HG03558 (cell line): ENCODE measurements around the gene NFATC4.
"Not testable (repeated sequence)": the region's sequence is repeated elsewhere in the genome, so short reads cannot be mapped to it uniquely, and the experiment has no call there.

ENCODE experiments used
- ATAC-seq: cut with Tn5 transposase; IDR thresholded peaks from one replicate; pipeline ENCODE4 v1.9.1; 2021; ENCODE audit warnings: moderate number of reproducible peaks; ENCODE audit not compliant: unreplicated experiment; ENCODE audit errors: extremely low read depth

Gene NFATC4

GRCh38 chr14:24337824-24338175, 30.2 kb upstream of the NFATC4 start:
- no peak for ATAC-seq

GRCh38 chr14:24338843-24339242, 29.1 kb upstream of the NFATC4 start:
- no peak for ATAC-seq

GRCh38 chr14:24339284-24340151, 28.5 kb upstream of the NFATC4 start, which contains the start of gene RIPK3:
RIPK3 (minus strand) TSS chr14:24339991; CDS start chr14:24339826, 165 bp downstream.
- ATAC-seq = peak; percentile 68

- no peak for ATAC-seq
Observed at GRCh38 chr14:24340606-24341005, 27.4 kb upstream of the NFATC4 start.

GRCh38 chr14:24342889-24343288, 25.1 kb upstream of the NFATC4 start:
- no peak for ATAC-seq

- ATAC-seq = no peak
Observed at GRCh38 chr14:24343795-24344660, 24.0 kb upstream of the NFATC4 start.

GRCh38 chr14:24347134-24347533, 20.9 kb upstream of the NFATC4 start:
- ATAC-seq = no peak

GRCh38 chr14:24348186-24348585, 19.8 kb upstream of the NFATC4 start:
- ATAC-seq = no peak

GRCh38 chr14:24349742-24350141, 18.2 kb upstream of the NFATC4 start:
- no peak for ATAC-seq

GRCh38 chr14:24351517-24351916, 16.5 kb upstream of the NFATC4 start:
- no peak for ATAC-seq

GRCh38 chr14:24353559-24354481, 14.2 kb upstream of the NFATC4 start:
- no peak for ATAC-seq

- ATAC-seq = not testable (repeated sequence)
Observed at GRCh38 chr14:24354482-24354825, 13.5 kb upstream of the NFATC4 start.

GRCh38 chr14:24355009-24355408, 13.0 kb upstream of the NFATC4 start:
- ATAC-seq = no peak

- ATAC-seq = no peak
Observed at GRCh38 chr14:24356208-24356607, 11.8 kb upstream of the NFATC4 start.

GRCh38 chr14:24360281-24360680, 7.7 kb upstream of the NFATC4 start:
- ATAC-seq = no peak

GRCh38 chr14:24361326-24361725, 6.7 kb upstream of the NFATC4 start:
- ATAC-seq = no peak

GRCh38 chr14:24362241-24362960, 5.6 kb upstream of the NFATC4 start:
- ATAC-seq = no peak

GRCh38 chr14:24363401-24363800, 4.6 kb upstream of the NFATC4 start:
- ATAC-seq = no peak

GRCh38 chr14:24364841-24365240, 3.1 kb upstream of the NFATC4 start:
- ATAC-seq = no peak
